NCI-H2227 (cell line): ENCODE results near the gene FBXW7.

Experiments
- DNase-seq: peaks from one replicate; lab custom pipeline; 2025; ENCODE audit not compliant: unreplicated experiment; lab: John Stamatoyannopoulos, UW

Gene FBXW7

GRCh38 chr4:152380185-152380584, 155.7 kb downstream of the FBXW7 start:
- DNase-seq, result no peak

DNA sequence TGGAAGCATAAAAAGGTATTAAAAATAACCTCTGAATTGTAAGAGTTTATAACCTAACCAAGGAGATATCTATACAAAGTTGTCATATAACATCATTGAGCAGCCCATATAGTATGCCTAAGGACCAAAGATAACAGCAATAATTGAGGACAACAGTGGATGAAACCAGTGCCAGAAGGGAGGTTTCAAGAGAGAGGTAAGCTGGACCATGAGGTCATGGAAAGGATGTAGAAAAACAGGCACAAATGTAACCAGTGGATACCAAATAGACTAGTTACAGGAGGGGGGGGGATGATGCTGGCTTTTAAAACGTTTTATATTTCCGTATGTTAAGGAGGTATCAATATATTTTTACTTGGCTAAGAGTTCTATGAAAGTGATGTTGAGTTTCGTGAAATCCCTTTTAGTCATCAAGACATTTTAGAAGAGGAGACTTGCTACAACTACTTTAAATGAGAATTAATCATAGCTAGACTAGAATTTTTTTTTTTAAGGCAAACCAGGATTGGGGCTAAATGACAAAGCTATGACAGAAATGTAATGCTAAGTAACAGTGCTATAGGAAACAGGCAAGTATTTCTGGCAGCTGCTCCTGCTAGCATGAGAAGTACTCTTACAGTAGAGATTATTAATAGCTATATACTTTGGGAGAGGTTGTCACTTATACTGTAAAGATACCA, 161.1 kb downstream of the FBXW7 start:
- no peak for DNase-seq

GRCh38 chr4:152374153-152374552, 161.7 kb downstream of the FBXW7 start:
- no peak for DNase-seq

GRCh38 chr4:152372444-152372843, 163.4 kb downstream of the FBXW7 start:
- no peak for DNase-seq

DNA sequence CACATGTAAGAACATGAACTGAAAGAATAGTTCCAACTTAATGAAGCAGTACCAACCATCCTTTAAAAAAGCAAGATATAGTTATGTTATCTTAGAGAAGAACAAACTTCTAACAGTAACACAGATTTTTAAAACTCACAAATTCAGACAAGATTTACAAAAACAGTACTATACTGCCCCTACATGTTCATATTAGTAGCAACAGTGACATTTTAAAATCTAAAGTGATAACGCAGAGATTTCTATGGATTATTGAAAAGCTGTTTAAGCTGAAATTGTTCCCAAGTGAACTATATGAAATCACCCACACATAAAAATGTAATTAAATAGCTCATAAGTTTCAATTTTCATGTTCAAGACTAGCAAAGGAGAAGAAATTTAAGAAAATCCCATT, 166.0 kb downstream of the FBXW7 start:
- DNase-seq, result no peak

DNA sequence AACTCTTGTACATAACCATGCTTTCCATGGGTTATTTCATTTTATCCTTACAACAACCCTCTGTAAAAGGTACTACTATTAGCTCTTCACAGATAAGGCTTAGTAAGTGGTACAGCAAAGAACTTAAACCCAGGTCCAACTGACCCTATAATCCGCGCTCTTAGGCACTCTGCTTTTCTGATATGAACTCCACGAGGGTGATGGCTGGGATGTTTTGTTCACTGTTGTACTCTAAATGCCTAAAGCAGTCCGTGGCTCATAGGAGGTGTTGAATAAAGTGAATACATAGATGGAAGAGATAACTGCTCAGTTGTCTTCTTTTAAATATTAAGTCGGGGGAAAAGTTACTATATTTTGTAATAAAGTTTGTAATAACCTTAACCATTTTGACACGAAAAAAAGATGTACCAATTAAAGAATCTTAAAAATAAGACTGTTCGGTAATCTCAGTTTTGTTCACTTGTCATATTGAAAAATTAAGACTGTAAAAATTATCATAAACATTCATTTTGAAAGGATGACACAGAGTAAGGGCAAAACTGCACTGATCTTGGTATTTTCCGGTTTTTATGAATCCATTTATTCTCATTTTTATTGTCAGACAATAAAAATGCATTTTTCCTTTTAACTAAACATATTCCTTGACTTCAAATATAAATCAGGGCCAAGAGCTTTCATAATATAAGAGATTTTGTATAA, 166.5 kb downstream of the FBXW7 start:
- DNase-seq, result no peak

DNA sequence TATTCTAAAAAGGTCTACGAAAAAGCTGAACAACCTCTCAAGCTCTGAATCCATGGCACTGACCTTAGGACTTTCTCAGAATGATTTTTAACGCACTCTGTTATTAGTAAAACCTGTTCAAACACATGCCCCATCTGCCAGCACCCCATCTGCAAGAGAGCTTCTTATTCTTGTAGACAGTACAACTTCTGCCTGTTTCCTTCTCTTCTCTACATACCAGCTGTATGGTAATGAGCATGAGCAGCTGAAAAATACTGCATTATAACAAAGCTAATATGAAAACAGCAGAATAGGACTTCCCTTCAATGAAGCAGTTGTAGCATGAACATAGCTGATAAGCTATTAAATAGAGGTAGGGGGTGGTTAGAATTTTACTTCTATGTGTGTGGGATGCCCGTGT, 167.9 kb downstream of the FBXW7 start:
- DNase-seq, result peak; percentile 66

DNA sequence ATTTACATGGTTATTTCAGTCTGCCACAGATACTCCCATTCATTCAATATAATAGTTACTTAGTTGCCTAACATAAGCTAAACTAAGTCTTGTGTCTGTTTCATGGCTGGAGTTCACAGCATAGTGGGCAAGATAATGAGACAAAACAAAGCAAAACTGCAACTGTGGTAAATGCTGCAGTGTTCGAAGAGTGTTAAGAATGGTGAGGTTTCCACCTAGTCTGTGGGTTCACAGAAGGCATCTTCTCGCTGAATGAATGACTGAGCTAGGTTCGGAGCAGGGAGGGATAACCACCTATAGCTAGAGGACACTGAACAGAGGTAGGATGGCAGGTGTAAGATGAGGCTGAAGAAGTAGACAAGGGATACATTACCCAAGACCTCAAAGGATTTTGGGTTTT, 171.0 kb downstream of the FBXW7 start:
- DNase-seq, result no peak

DNA sequence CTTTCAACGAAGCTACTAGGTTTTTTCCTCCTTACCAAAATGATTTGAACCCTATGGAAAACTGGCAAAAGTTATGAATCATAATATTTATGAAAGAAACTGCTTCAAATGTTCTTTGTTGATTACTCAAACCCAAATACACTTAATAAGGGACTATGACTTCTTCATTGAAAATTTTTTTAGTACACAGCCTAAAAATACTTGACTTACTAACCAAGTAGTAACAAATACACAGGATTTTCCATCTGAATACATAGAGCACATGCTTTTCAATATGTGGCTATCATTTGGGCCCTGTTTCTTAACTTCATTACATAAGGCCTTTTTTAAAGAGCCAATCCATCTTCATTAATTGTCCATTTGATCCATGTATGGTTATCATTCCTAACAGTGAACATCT, 171.5 kb downstream of the FBXW7 start:
- no peak for DNase-seq

DNA sequence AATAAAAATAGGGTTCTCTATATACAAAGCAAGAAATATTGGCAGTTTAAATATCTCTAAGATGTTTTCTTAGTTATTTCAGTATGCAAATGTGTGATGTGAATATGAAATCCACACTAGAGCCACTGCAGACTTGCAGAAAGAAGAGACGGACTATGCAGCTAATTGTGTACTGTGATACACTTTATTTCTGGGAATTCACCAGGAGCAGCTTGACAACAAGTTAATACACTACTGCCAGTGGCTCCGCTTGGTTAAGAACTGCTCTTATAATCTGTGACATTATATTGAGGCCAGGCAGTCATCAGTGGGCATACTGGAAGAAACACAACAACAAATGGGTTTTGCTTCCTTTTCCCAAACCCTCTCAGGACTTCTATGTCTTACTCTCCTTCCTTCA, 172.0 kb downstream of the FBXW7 start:
- DNase-seq, result no peak

GRCh38 chr4:152363086-152363485, 172.8 kb downstream of the FBXW7 start:
- DNase-seq, result no peak

DNA sequence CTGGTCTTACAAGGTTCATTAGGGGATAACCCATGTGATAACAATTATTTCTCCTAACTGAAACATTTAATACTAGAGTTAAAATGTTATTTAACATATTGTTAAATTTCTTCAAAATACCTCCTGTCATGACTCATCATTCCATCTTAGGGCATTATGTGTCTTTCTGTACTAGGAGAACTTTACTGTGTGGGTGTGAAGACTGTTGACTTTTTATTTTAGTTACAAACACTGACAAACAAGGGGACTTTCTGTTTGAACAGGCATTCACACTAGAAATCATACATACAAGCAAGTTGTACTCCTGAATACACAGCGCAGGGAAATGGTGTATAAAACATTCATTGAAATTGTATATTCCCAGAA, 175.9 kb downstream of the FBXW7 start:
- no peak for DNase-seq

DNA sequence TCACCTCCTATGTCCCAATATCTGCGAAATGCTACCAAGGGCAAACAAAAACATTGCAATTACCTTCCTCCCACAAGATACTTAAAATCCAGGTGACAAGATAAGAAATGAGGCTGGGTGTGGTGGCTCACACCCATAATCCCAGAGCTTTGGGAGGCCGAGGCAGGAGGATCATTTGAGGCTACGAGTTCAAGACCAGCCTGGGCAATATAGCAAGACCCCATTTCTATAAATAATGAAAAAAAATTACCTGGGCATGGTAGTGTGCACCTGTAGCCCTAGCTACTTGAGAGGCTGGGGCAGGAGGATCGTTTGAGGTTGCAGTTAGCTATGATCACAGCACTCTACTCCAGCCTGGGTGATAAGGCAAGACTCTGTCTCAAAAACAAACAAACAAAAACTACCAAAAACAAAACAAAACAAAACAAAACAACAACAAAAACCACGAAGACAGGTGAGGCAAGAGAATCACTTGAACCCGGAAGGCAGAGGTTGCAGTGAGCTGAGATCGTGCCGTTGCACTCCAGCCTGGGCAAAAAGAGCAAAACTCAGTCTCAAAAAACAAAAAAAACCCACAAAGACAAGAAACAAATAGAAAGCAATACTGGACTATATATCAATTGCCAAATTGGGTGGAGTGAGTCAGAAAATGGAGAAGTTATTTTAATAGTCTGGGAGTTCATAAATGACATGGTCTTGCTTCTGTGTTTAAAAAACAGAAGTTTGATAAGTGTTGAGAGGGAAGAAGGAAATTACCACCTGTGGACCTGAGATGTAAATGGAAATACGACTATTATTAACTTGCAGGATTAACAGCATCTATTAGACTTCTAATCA, 176.5 kb downstream of the FBXW7 start:
- DNase-seq, result no peak

DNA sequence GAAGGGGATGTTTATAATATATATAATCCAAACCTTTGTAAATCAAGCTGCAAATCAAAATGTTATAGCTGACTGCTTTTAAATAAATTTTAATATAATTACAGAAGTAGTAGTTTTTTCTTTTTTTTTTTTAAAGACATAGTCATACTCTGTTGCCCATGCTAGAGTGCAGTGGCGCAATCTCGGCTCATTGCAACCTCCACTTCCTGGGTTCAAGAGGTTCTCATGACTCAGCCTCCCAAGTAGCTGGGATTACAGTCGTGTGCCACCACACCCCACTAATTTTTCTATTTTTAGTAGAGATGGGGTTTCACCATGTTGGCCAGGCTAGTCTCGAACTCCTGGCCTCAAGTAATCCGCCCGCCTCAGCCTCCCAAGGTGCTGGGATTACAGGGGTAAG, 178.7 kb downstream of the FBXW7 start:
- no peak for DNase-seq

- no peak for DNase-seq
These were observed 179.4 kb downstream of the FBXW7 start for GRCh38 chr4:152356428-152357034.

DNA sequence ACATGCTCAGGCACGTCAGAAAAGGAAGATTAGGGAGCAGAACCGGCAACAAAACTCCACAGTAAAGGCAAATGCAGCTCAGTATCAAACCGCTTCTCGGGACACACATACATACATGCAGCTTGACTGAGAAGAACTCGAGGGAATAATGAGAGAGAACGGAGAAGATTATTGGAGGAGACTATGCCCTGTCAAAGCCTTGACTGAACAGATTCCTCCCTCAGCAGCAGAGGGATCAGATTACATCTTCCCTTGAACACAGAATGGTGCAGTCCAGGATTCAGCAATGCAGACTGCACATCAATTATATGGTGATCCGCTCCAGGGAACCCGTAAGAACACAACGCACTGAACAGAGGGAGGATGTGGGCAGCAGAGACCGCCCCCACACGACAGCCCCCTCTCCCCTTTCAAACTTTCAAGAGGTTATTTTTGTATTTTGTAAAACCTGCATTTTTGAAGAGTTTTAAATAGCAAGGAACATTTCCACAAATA, 183.2 kb downstream of the FBXW7 start:
- peak; percentile 88 for DNase-seq

- DNase-seq, result no peak
These were observed 183.7 kb downstream of the FBXW7 start for GRCh38 chr4:152352215-152352614.

DNA sequence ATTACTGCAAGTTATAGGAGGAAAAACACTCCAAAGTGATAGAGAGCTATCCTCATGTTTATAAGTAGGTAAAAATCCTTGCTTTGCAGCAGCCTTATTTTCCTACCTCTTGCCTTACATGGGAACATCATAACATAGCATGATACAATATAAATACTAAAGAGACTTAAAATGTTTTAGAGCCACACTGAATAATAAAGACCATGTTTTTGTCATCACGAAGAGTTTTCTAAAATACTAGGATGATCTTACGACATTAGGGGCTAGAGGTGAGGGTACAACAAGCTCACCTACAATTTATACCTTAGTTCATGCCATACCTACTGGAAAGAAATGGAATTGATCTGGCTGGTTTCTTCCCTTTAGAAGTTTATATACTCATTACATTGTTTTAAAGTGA, 184.8 kb downstream of the FBXW7 start:
- no peak for DNase-seq

- no peak for DNase-seq
These were observed 187.2 kb downstream of the FBXW7 start for GRCh38 chr4:152348670-152349069.

DNA sequence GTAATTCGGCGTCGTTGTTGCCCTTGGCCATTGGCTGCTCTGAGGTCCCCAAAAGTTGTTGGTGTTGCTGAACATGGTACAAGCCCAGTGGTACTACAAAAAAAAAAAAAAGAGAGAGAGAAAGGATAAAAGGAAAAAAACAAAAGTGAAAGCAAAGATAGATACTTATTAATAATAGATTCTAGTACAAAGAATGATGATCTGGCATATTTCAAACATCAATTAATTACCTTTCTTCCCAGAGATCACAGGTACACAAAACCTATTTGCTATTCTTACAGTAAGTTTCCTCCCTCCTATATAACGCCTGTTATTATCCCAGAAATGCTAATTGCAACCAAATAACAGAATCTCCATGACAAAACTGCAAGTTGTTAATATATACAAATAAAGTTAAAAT, 188.9 kb downstream of the FBXW7 start:
- DNase-seq, result no peak

DNA sequence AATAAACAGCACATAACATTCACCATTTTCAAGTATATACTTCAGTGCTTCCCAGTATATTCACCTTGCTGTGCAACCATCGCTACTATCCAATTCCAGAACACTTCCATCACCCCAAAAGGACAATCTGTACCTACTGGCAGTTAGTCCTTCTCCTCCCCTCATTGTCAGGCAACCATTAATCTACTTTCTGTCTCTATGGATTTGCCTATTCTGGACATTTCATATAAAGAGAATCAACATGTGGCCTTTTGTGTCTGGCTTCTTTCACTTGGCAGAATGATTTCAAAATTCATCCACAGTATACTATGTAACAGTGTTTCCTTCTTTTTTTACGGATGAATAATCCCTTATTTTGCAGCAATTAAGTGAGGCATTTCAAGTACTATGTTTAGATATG, 189.4 kb downstream of the FBXW7 start:
- DNase-seq, result no peak

GRCh38 chr4:152344001-152344400, 191.9 kb downstream of the FBXW7 start:
- no peak for DNase-seq
